Measurements from ENCODE around the gene FTO. TPM values are rescaled to one million over a fixed set of nuclear protein-coding genes. Genes with fewer than 3 reads are reported as not detected.

The FTO gene
- total and polyA plus RNA-seq, 4 donors = 12.2 to 145 (median 57.7) TPM

GRCh38 chr16:54193665-54194333 is 489.8 kb downstream of the FTO start:
- WGBS, 2 donors = 19 to 26% methylated on average over 24 to 25 of the region's 25 CpGs
- DNase-seq (peak; percentile 71 to 82 (median 79)), ATAC-seq (ENCODE audit: insufficient read depth, low FRiP score) (peak; percentile 87)
- peaks cover 0 to 7% (median 3%) of the 10 kb centered on the region in 4 donors for H3K9me3 ChIP-seq (ENCODE audit: control insufficient read depth in 4 of 4, insufficient read depth in 3 of 4, low read length in 3 of 4)
- peak overlapping the region; percentile 46 to 75 for H3K27ac ChIP-seq (ENCODE audit: low read depth in 1 of 2, low read length in 1 of 2)
- H3K4me1 ChIP-seq (ENCODE audit: control insufficient read depth in 5 of 5, insufficient read depth in 5 of 5, low read length in 5 of 5) = peaks cover 0 to 13% (median 5%) of the 10 kb centered on the region in 5 donors
- H3K36me3 ChIP-seq (ENCODE audit: control insufficient read depth in 4 of 4, insufficient read depth in 4 of 4, low read length in 4 of 4) = no peaks in the 10 kb centered on the region
- H3K27me3 ChIP-seq (ENCODE audit: control insufficient read depth in 3 of 3, insufficient read depth in 3 of 3, low read length in 2 of 3) = peaks cover 0 to 23% (median 14%) of the 10 kb centered on the region in 3 donors
- H3K9ac ChIP-seq (ENCODE audit: insufficient read depth in 1 of 2, low read length in 2 of 2) = peak overlapping the region in 1 of 2 donors; percentile 44
- peak; percentile 15 for TF ChIP-seq CTCF (IDR thresholded peaks at IDR 0.05; ENCODE audit: control extremely low read depth, extremely low read depth)
- H3K4me3 ChIP-seq = no peak overlapping the region

GRCh38 chr16:54194334-54194743 is 490.4 kb downstream of the FTO start:
- 44 to 62% methylated on average over 24 of the region's 24 CpGs for WGBS, 2 donors
- Histone ChIP-seq H3K27me3 (ENCODE audit: control insufficient read depth in 3 of 3, insufficient read depth in 3 of 3, low read length in 2 of 3) (peaks cover 0 to 29% (median 18%) of the 10 kb centered on the region in 3 donors), H3K36me3 (ENCODE audit: control insufficient read depth in 4 of 4, insufficient read depth in 4 of 4, low read length in 4 of 4) (no peaks in the 10 kb centered on the region), H3K4me3 (no peak overlapping the region), H3K27ac (ENCODE audit: low read depth in 1 of 2, low read length in 1 of 2) (peak overlapping the region; percentile 46 to 75), H3K9ac (ENCODE audit: insufficient read depth in 1 of 2, low read length in 2 of 2) (no peak overlapping the region), H3K4me1 (ENCODE audit: control insufficient read depth in 5 of 5, insufficient read depth in 5 of 5, low read length in 5 of 5) (peaks cover 0 to 13% (median 5%) of the 10 kb centered on the region in 5 donors), H3K9me3 (ENCODE audit: control insufficient read depth in 4 of 4, insufficient read depth in 3 of 4, low read length in 3 of 4) (peaks cover 0 to 7% (median 3%) of the 10 kb centered on the region in 4 donors)
- ATAC-seq (ENCODE audit: insufficient read depth, low FRiP score) (peak; percentile 30), DNase-seq (peak in 1 of 3 donors; percentile 28)
- TF ChIP-seq CTCF (IDR thresholded peaks at IDR 0.05; ENCODE audit: control extremely low read depth, extremely low read depth) = no peak

- Histone ChIP-seq H3K27ac (ENCODE audit: low read depth in 1 of 2, low read length in 1 of 2) (no peak overlapping the region), H3K36me3 (ENCODE audit: control insufficient read depth in 4 of 4, insufficient read depth in 4 of 4, low read length in 4 of 4) (no peaks in the 10 kb centered on the region), H3K27me3 (ENCODE audit: control insufficient read depth in 3 of 3, insufficient read depth in 3 of 3, low read length in 2 of 3) (peaks cover 0 to 30% (median 18%) of the 10 kb centered on the region in 3 donors), H3K9ac (ENCODE audit: insufficient read depth in 1 of 2, low read length in 2 of 2) (no peak overlapping the region), H3K4me1 (ENCODE audit: control insufficient read depth in 5 of 5, insufficient read depth in 5 of 5, low read length in 5 of 5) (peaks cover 0 to 13% (median 5%) of the 10 kb centered on the region in 5 donors), H3K9me3 (ENCODE audit: control insufficient read depth in 4 of 4, insufficient read depth in 3 of 4, low read length in 3 of 4) (peaks cover 0 to 2% (median under 1%) of the 10 kb centered on the region in 4 donors), H3K4me3 (no peak overlapping the region)
- 77 to 91% methylated on average over 5 of the region's 5 CpGs for WGBS, 2 donors
- no peak for TF ChIP-seq CTCF (IDR thresholded peaks at IDR 0.05; ENCODE audit: control extremely low read depth, extremely low read depth)
- DNase-seq (no peak), ATAC-seq (ENCODE audit: insufficient read depth, low FRiP score) (no peak)
Measured at GRCh38 chr16:54197758-54198157, 493.8 kb downstream of the FTO start.
